HCT116 (cell line): ENCODE data around the gene PARP8. TPM values are rescaled to one million over a fixed set of nuclear protein-coding genes. Genes with fewer than 3 reads are reported as not detected.

Experiments used
- ATAC-seq: fragments of 200-7000 bp; cut with Tn5 transposase; 2 replicates; pipeline ENCODE4 v1.9.1; 2020; ENCODE audit warnings: mild to moderate bottlenecking, moderate library complexity
- BruUV-seq: library from RNA; stranded (reverse); fragments of 400-500 nt; replicated peaks from 2 replicates; lab custom pipeline; 2021; lab: Mats Ljungman, UMichigan
- CTCF ChIA-PET: fragments of 300-600 bp; sonication (Branson Sonifier 250); formaldehyde crosslinking; loops from one replicate; lab custom pipeline; 2021; ENCODE audit warnings: antibody characterized with exemption; lab: Charles Lee
- POLR2A ChIA-PET: fragments of 300-600, 350-600 bp; sonication (Branson Sonifier 250); formaldehyde crosslinking; loops from one replicate; lab custom pipeline; 2021; ENCODE audit warnings: antibody characterized with exemption; lab: Charles Lee
- RAD21 ChIA-PET, 2 experiments: fragments of 300-600 bp; sonication (Branson Sonifier 250); formaldehyde crosslinking; loops; one replicate each; lab custom pipeline; 2023; ENCODE audit warnings: low total read pairs in 2 of 2; ENCODE audit not compliant: uncharacterized antibody in 2 of 2, unreplicated experiment in 2 of 2, low non-redundant PET in 1 of 2; lab: Charles Lee
- DNase-seq: peaks from one replicate; pipeline ENCODE4 v3.0.0-alpha.2; 2010; ENCODE audit warnings: low read depth, low spot score
- H2AFZ ChIP-seq: fragments of 200-600 bp; shearing (Covaris generic), sonication (generic); 2 replicates; pipeline ENCODE4 v1.6.1; 2017; ENCODE audit warnings: low read depth, mixed run types, mixed read lengths, antibody characterized with exemption, low read length; ENCODE audit not compliant: poor library complexity, severe bottlenecking
- H3K27ac ChIP-seq: 2 replicates; pipeline ENCODE4 v1.5.1; 2012; ENCODE audit warnings: low read depth, low read length
- H3K27me3 ChIP-seq: fragments of 200-600 bp; sonication (generic); 2 replicates; pipeline ENCODE4 v1.6.1; 2016; ENCODE audit warnings: mixed run types, low read length, mixed read lengths; ENCODE audit not compliant: insufficient read depth
- H3K36me3 ChIP-seq, 2 experiments: fragments of 200-500 bp in 1 of 2; fragments of 200-600 bp in 1 of 2; sonication (Bioruptor generic) in 1 of 2; sonication (generic) in 1 of 2; 2 replicates each; pipeline versions ENCODE4 v1.5.1 to v1.6.1; 2014 to 2016; ENCODE audit warnings: low read length in 2 of 2, inconsistent platforms in 1 of 2, mixed read lengths in 1 of 2, mixed run types in 1 of 2; ENCODE audit not compliant: insufficient read depth in 2 of 2, control insufficient read depth in 1 of 2
- H3K4me1 ChIP-seq, 2 experiments: fragments of 200-600 bp in 1 of 2; sonication (generic) in 1 of 2; 2 replicates each; pipeline versions ENCODE4 v1.5.1 to v1.6.1; 2012 to 2017; ENCODE audit warnings: low read length in 2 of 2, inconsistent platforms in 1 of 2, mild to moderate bottlenecking in 1 of 2, mixed read lengths in 1 of 2, mixed run types in 1 of 2, moderate library complexity in 1 of 2; ENCODE audit not compliant: insufficient read depth in 2 of 2, control insufficient read depth in 1 of 2
- H3K4me2 ChIP-seq: fragments of 200-600 bp; sonication (generic); 2 replicates; pipeline ENCODE4 v1.6.1; 2017; ENCODE audit warnings: mixed run types, low read length, mixed read lengths
- H3K4me3 ChIP-seq, 2 experiments: fragments of 200-600 bp in 1 of 2; sonication (generic) in 1 of 2; replicated peaks in 1 of 2; 2 replicates each; pipeline ENCODE4 v1.5.1; 2011 to 2016; ENCODE audit warnings: low read length in 2 of 2, control low read depth in 1 of 2, low read depth in 1 of 2, mild to moderate bottlenecking in 1 of 2, mixed read lengths in 1 of 2, mixed run types in 1 of 2
- H3K79me2 ChIP-seq: fragments of 200-600 bp; sonication (generic); 2 replicates; pipeline ENCODE4 v1.6.1; 2017; ENCODE audit warnings: mild to moderate bottlenecking, mixed run types, low read length, moderate library complexity, mixed read lengths; ENCODE audit not compliant: insufficient read depth
- H3K9ac ChIP-seq: fragments of 200-600 bp; sonication (generic); 2 replicates; pipeline ENCODE4 v1.6.1; 2016; ENCODE audit warnings: low read length, mixed read lengths
- H3K9me2 ChIP-seq: fragments of 200-600 bp; sonication (generic), shearing (Covaris generic); 2 replicates; pipeline ENCODE4 v1.6.1; 2017; ENCODE audit warnings: mixed run types, mild to moderate bottlenecking, moderate library complexity; ENCODE audit not compliant: insufficient read depth
- H3K9me3 ChIP-seq, 2 experiments: fragments of 200-500 bp in 1 of 2; fragments of 200-600 bp in 1 of 2; sonication (Bioruptor generic) in 1 of 2; sonication (generic) in 1 of 2; 2 replicates each; pipeline ENCODE4 v1.6.1; 2014 to 2017; ENCODE audit warnings: low read length in 2 of 2, mixed read lengths in 2 of 2, inconsistent platforms in 1 of 2, low read depth in 1 of 2, mild to moderate bottlenecking in 1 of 2, mixed run types in 1 of 2, moderate library complexity in 1 of 2; ENCODE audit not compliant: control insufficient read depth in 1 of 2, insufficient read depth in 1 of 2
- H4K20me1 ChIP-seq: fragments of 200-600 bp; sonication (generic), shearing (Covaris generic); 2 replicates; pipeline ENCODE4 v1.6.1; 2017; ENCODE audit warnings: mixed run types, mild to moderate bottlenecking, moderate library complexity; ENCODE audit not compliant: insufficient read depth
- ATF3 ChIP-seq: IDR thresholded peaks from 2 replicates; pipeline ENCODE4 v1.6.1; 2012
- CBX3 ChIP-seq: IDR thresholded peaks from 2 replicates; pipeline ENCODE4 v1.6.1; 2012; ENCODE audit warnings: low read depth
- CEBPB ChIP-seq: IDR thresholded peaks from 2 replicates; pipeline ENCODE4 v1.6.1; 2012; ENCODE audit warnings: low read depth
- EGR1 ChIP-seq: IDR thresholded peaks from 2 replicates; pipeline ENCODE4 v1.6.1; 2012; ENCODE audit warnings: low read depth
- ELF1 ChIP-seq: IDR thresholded peaks from 2 replicates; pipeline ENCODE4 v1.6.1; 2012; ENCODE audit warnings: low read depth, borderline replicate concordance
- EZH2 ChIP-seq: fragments of 200-600 bp; sonication (generic); IDR thresholded peaks from 2 replicates; pipeline ENCODE4 v1.6.1; 2017; ENCODE audit warnings: antibody characterized with exemption, mixed run types
- EZH2phosphoT487 ChIP-seq: fragments of 200-600 bp; IDR thresholded peaks from 2 replicates; pipeline ENCODE4 v1.6.1; 2018; ENCODE audit warnings: antibody characterized with exemption, borderline replicate concordance
- FOSL1 ChIP-seq: IDR thresholded peaks from 2 replicates; pipeline ENCODE4 v1.6.1; 2012; ENCODE audit warnings: low read depth
- JUND ChIP-seq: IDR thresholded peaks from 2 replicates; pipeline ENCODE4 v1.6.1; 2012
- MAX ChIP-seq: IDR thresholded peaks from 2 replicates; pipeline ENCODE4 v1.6.1; 2012
- POLR2A ChIP-seq: IDR thresholded peaks from 2 replicates; pipeline ENCODE4 v1.7.0; 2011; ENCODE audit warnings: borderline replicate concordance; ENCODE audit not compliant: insufficient read depth, insufficient read length; ENCODE audit errors: extremely low read depth
- POLR2AphosphoS5 ChIP-seq: IDR thresholded peaks from 2 replicates; pipeline ENCODE4 v1.6.1; 2011; ENCODE audit warnings: mild to moderate bottlenecking, low read depth, low read length, moderate library complexity
- RAD21 ChIP-seq: IDR thresholded peaks from 2 replicates; pipeline ENCODE4 v1.6.1; 2012; ENCODE audit warnings: low read depth, mild to moderate bottlenecking
- REST ChIP-seq: IDR thresholded peaks from 2 replicates; pipeline ENCODE4 v1.6.1; 2012; ENCODE audit warnings: low read depth
- SP1 ChIP-seq: IDR thresholded peaks from 2 replicates; pipeline ENCODE4 v1.6.1; 2012; ENCODE audit warnings: low read depth
- SRF ChIP-seq: IDR thresholded peaks from 2 replicates; pipeline ENCODE4 v1.6.1; 2012; ENCODE audit warnings: low read depth
- YY1 ChIP-seq: IDR thresholded peaks from 2 replicates; pipeline ENCODE4 v1.6.1; 2011; ENCODE audit warnings: low read length, low read depth, moderate library complexity, mild to moderate bottlenecking; ENCODE audit not compliant: insufficient replicate concordance; ENCODE audit errors: extremely low read depth
- ZNF274 ChIP-seq: fragments of 200-500 bp; sonication (Bioruptor generic); IDR thresholded peaks from 2 replicates; pipeline ENCODE4 v1.6.1; 2014; ENCODE audit warnings: mild to moderate bottlenecking, low read depth, low read length, inconsistent platforms
- intact Hi-C: fragments of 100-400 bp; cut with micrococcal nuclease; formaldehyde crosslinking; loops from 2 replicates; pipeline ENCODE4 v1.10.0; 2022
- total RNA-seq: library from RNA; stranded (reverse); gene quantifications from one replicate; pipeline ENCODE4 v1.2.1, GENCODE V29; 2021; ENCODE audit not compliant: unreplicated experiment

The PARP8 gene
- total RNA-seq, 1 experiment from 2014 or later, result 19.0 TPM

- DNase-seq (no peak), ATAC-seq (no peak)
- Histone ChIP-seq H3K9ac (no peak overlapping the region), H3K4me3 (no peak overlapping the region), H3K9me3 (no peaks in the 10 kb centered on the region), H4K20me1 (no peaks in the 10 kb centered on the region), H3K27ac (no peak overlapping the region), H3K79me2 (no peaks in the 10 kb centered on the region), H3K9me2 (no peaks in the 10 kb centered on the region), H2AFZ (no peak overlapping the region), H3K4me2 (no peak overlapping the region), H3K27me3 (no peaks in the 10 kb centered on the region), H3K4me1 (peaks cover 0 to 13% of the 10 kb centered on the region in 2 experiments; a peak in 2 of 4 replicates), H3K36me3 (no peaks in the 10 kb centered on the region)
- RAD21 ChIA-PET, result no interaction called here
- TF ChIP-seq FOSL1 (no peak), RAD21 (no peak), EGR1 (no peak), REST (no peak), CBX3 (no peak), SRF (no peak), EZH2 (no peak), ZNF274 (no peak), JUND (no peak), EZH2phosphoT487 (no peak), CEBPB (no peak), SP1 (no peak), MAX (no peak), YY1 (no peak), ATF3 (no peak), POLR2AphosphoS5 (no peak), POLR2A (no peak), ELF1 (no peak)
- no TSS peak for BruUV-seq
- CTCF ChIA-PET, result no interaction called here
- intact Hi-C loops, result no loop called here
- POLR2A ChIA-PET, result no interaction called here
Observed at GRCh38 chr5:50663636-50664035, 2.8 kb upstream of the PARP8 start.
